Heart right ventricle (tissue), 16 donors: ENCODE data around the gene TRIM65. TPM values are rescaled to one million over a fixed set of nuclear protein-coding genes. Genes with fewer than 3 reads are reported as not detected.

Experiments
- ATAC-seq, 8 donors: fragments of 200-7000 bp; cut with Tn5 transposase; one replicate each; pipeline ENCODE4 v1.9.1; 2020; ENCODE audit warnings: mild to moderate bottlenecking in 8 of 8, moderate library complexity in 8 of 8, moderate number of reproducible peaks in 1 of 8
- DNase-seq, 2 donors: peaks; one replicate each; pipeline ENCODE4 v3.0.0-alpha.2; 2020
- H3K27ac ChIP-seq, 10 donors: fragments of 200-600 bp; sonication (generic) in 2 of 10; one replicate each; pipeline versions ENCODE4 v1.5.0 to v1.8.0; 2020 to 2022; ENCODE audit warnings: mild to moderate bottlenecking in 3 of 10
- H3K27me3 ChIP-seq, 7 donors: fragments of 200-600 bp; one replicate each; pipeline ENCODE4 v1.8.0; 2021 to 2022; ENCODE audit warnings: mild to moderate bottlenecking in 2 of 7
- H3K36me3 ChIP-seq, 9 donors: fragments of 200-600 bp; sonication (generic) in 1 of 9; one replicate each; pipeline versions ENCODE4 v1.5.0 to v1.8.0; 2020 to 2022; ENCODE audit warnings: mild to moderate bottlenecking in 2 of 9
- H3K4me1 ChIP-seq, 9 donors: fragments of 200-600 bp; sonication (generic) in 1 of 9; one replicate each; pipeline versions ENCODE4 v1.5.0 to v1.8.0; 2020 to 2022; ENCODE audit warnings: mild to moderate bottlenecking in 4 of 9
- H3K4me3 ChIP-seq, 10 donors: fragments of 200-600 bp; sonication (generic) in 2 of 10; one replicate each; pipeline versions ENCODE4 v1.5.0 to v1.8.0; 2020 to 2022; ENCODE audit warnings: mild to moderate bottlenecking in 7 of 10, moderate library complexity in 2 of 10
- H3K9me3 ChIP-seq, 11 donors: fragments of 200-600 bp in 10 of 11; sonication (generic) in 2 of 11; one replicate each; pipeline versions ENCODE4 v1.5.0 to v1.8.0; 2013 to 2022; ENCODE audit warnings: mild to moderate bottlenecking in 2 of 11, control low read depth in 1 of 11, moderate library complexity in 1 of 11
- CTCF ChIP-seq, 9 donors: fragments of 200-600 bp; sonication (generic) in 2 of 9; IDR thresholded peaks; one replicate each; pipeline versions ENCODE4 v1.5.0 to v1.8.0; 2021 to 2022; ENCODE audit warnings: antibody characterized with exemption in 9 of 9, mild to moderate bottlenecking in 5 of 9, moderate library complexity in 1 of 9
- WGBS, 2 donors: extraction: QIAGEN DNeasy Blood & Tissue Kit; methylation state at CpG; one replicate each; pipeline ENCODE4 v1.1.7; 2013; ENCODE audit warnings: inconsistent platforms in 1 of 2; 5-methylcytosine and 5-hydroxymethylcytosine counted together
- intact Hi-C, 10 donors: fragments of 100-400 bp; cut with DNase I; formaldehyde crosslinking; loops; one replicate each; pipeline versions ENCODE4 v1.11.1 to v1.14.2; 2022
- polyA plus RNA-seq, 2 donors: library from polyadenylated mRNA; stranded (reverse); fragments of 200-250 nt; gene quantifications; one replicate each; pipeline ENCODE4 v1.2.3, GENCODE V29; 2013
- total RNA-seq, 10 donors: library from RNA; stranded (reverse); fragmentation: NEBNext Ultra II Directional in 3 of 10; extraction: Animal tissue kit (Norgen Biotek cat#: 25700) in 3 of 10; gene quantifications; one replicate each; pipeline versions ENCODE4 v1.2.1 to v1.2.4, GENCODE V29; 2021 to 2023
- donor health status: Arrhythmogenic right ventricular cardiomyopathy.
- donor health status: ischemic (EF 13 %, LVEDD 7.1; RV severe dilation, severe dysfunction).
- donor health status: healthy with polysubstance abuse.
- donor health status: DM: no; HTN: yes; CAD: no.
- donor health status: DM: no; HTN: no; CAD: no.
- donor health status: ischemic (EF 25% LVEDD 6.9; RV normal size, moderate dysfunction).
- donor health status: ischemic (EF 25% LVEDD 5.7; RV mildly dilated, moderate dysfunction).
- donor health status: healthy.
- donor health status: DM: yes; HTN: yes; CAD: no.
- donor health status: Ischemic cardiomyopathy.
- donor health status: ischemic (EF 35%, LVEDD 5.7; RV mildly dilated, moderate dysfunction).
- donor health status: nonischemic (EF 11% LVEDD 7.7; RV severe dilation, severe dysfunction).
- donor health status: DM: yes; HTN: yes; CAD: no.
- donor health status: PGD.
- donor health status: ischemic (EF 29% LVEDD 5.4; RV normal size, mild dysfunction).
- donor health status: nonischemic (EF 23%, LVEDD 6.1; RV moderate dilation, normal function).

TRIM65 gene
- total and polyA plus RNA-seq, 12 donors = 5.1 to 16.7 (median 8.9) TPM

- Histone ChIP-seq H3K9me3 (no peaks in the 10 kb centered on the region), H3K27me3 (no peaks in the 10 kb centered on the region), H3K4me3 (no peak overlapping the region), H3K27ac (no peak overlapping the region), H3K4me1 (no peaks in the 10 kb centered on the region), H3K36me3 (peaks cover 0 to 4% (median 0%) of the 10 kb centered on the region in 9 donors)
- no peak for TF ChIP-seq CTCF (IDR thresholded peaks at IDR 0.05)
- no peak for DNase-seq
- WGBS, 2 donors = 93% methylated on average over 5 of the region's 5 CpGs
- intact Hi-C loops = no loop called here
- no peak for ATAC-seq
Observed at GRCh38 chr17:75932852-75933251, 36.1 kb upstream of the TRIM65 start.

- ATAC-seq = no peak
- no peak for TF ChIP-seq CTCF (IDR thresholded peaks at IDR 0.05)
- H3K9me3 ChIP-seq = no peaks in the 10 kb centered on the region
Observed at GRCh38 chr17:75931062-75931461, 34.3 kb upstream of the TRIM65 start.

GRCh38 chr17:75927286-75927922 lies 30.7 kb upstream of the TRIM65 start:
- WGBS, 2 donors = 58 to 63% methylated on average over 6 of the region's 6 CpGs
- Histone ChIP-seq H3K4me3 (no peak overlapping the region), H3K36me3 (peaks cover 0 to 36% (median 0%) of the 10 kb centered on the region in 9 donors), H3K27ac (no peak overlapping the region), H3K4me1 (peaks cover 0 to 3% (median 0%) of the 10 kb centered on the region in 9 donors), H3K9me3 (no peaks in the 10 kb centered on the region), H3K27me3 (no peaks in the 10 kb centered on the region)
- intact Hi-C loops = no loop called here
- TF ChIP-seq CTCF (IDR thresholded peaks at IDR 0.05) = peak in 8 of 9 donors; percentile 12 to 45 (median 28)
- ATAC-seq (peak in 5 of 8 donors; percentile 15 to 49 (median 36)), DNase-seq (no peak)

More at GRCh38 chr17:75931062-75931461, 34.3 kb upstream of the TRIM65 start:
- intact Hi-C loops = no loop called here
- 91 to 93% methylated on average over 4 of the region's 4 CpGs for WGBS, 2 donors
- H3K4me3 ChIP-seq = no peak overlapping the region
- H3K27me3 ChIP-seq = no peaks in the 10 kb centered on the region
- no peak for DNase-seq
- no peak overlapping the region for H3K27ac ChIP-seq
- peaks cover 0 to 9% (median 0%) of the 10 kb centered on the region in 9 donors for H3K36me3 ChIP-seq
- no peaks in the 10 kb centered on the region for H3K4me1 ChIP-seq

GRCh38 chr17:75926456-75926855 lies 29.7 kb upstream of the TRIM65 start:
- Histone ChIP-seq H3K9me3 (no peaks in the 10 kb centered on the region), H3K27ac (no peak overlapping the region), H3K4me1 (peaks cover 0 to 3% (median 0%) of the 10 kb centered on the region in 9 donors), H3K4me3 (no peak overlapping the region), H3K27me3 (no peaks in the 10 kb centered on the region), H3K36me3 (peaks cover 0 to 38% (median 0%) of the 10 kb centered on the region in 9 donors)
- intact Hi-C loops = no loop called here
- ATAC-seq = no peak
- TF ChIP-seq CTCF (IDR thresholded peaks at IDR 0.05) = no peak
- WGBS, 2 donors = 92 to 98% methylated on average over 4 of the region's 4 CpGs
- no peak for DNase-seq
